Left renal cortex interstitium (tissue), 4 donors: ENCODE results near the gene SLC2A13. TPM values are rescaled to one million over a fixed set of nuclear protein-coding genes. Genes with fewer than 3 reads are reported as not detected.
"Not testable (repeated sequence)": the region's sequence is repeated elsewhere in the genome, so short reads cannot be mapped to it uniquely, and the experiment has no call there.

ENCODE experiments used
- DNase-seq, 4 donors: peaks; one replicate each; pipeline ENCODE4 v3.0.0-alpha.2; 2013; ENCODE audit warnings: low read depth in 4 of 4, low spot score in 2 of 4, missing footprints in 1 of 4
- polyA plus RNA-seq, 4 donors: library from polyadenylated mRNA; unstranded; fragments of 120-200 nt; gene quantifications; one replicate each; pipeline ENCODE4 v1.2.1, GENCODE V29; 2013; ENCODE audit not compliant: insufficient read length in 4 of 4

Gene SLC2A13
- polyA plus RNA-seq, 4 donors, result 11.8 to 16.3 (median 14.5) TPM

- no peak for DNase-seq
Observed at GRCh38 chr12:39935839-39936238, 170.0 kb downstream of the SLC2A13 start.

GRCh38 chr12:39935275-39935674 is 170.6 kb downstream of the SLC2A13 start:
- no peak for DNase-seq

GRCh38 chr12:39931857-39932256 is 174.0 kb downstream of the SLC2A13 start:
- DNase-seq, result no peak

- no peak for DNase-seq
Observed at GRCh38 chr12:39931231-39931630, 174.7 kb downstream of the SLC2A13 start.

GRCh38 chr12:39930101-39930500 is 175.8 kb downstream of the SLC2A13 start:
- DNase-seq, result no peak

GRCh38 chr12:39928181-39928899 is 177.5 kb downstream of the SLC2A13 start:
- DNase-seq, result no peak

- DNase-seq, result no peak
Observed at GRCh38 chr12:39923364-39923763, 182.5 kb downstream of the SLC2A13 start.

- not testable (repeated sequence) for DNase-seq
Observed at GRCh38 chr12:39922598-39922997, 183.3 kb downstream of the SLC2A13 start.

GRCh38 chr12:39920647-39921046 is 185.2 kb downstream of the SLC2A13 start:
- DNase-seq, result no peak

GRCh38 chr12:39920222-39920621 is 185.7 kb downstream of the SLC2A13 start:
- no peak for DNase-seq

GRCh38 chr12:39919790-39920189 is 186.1 kb downstream of the SLC2A13 start:
- DNase-seq, result no peak

- no peak for DNase-seq
Observed at GRCh38 chr12:39915249-39915648, 190.6 kb downstream of the SLC2A13 start.

- no peak for DNase-seq
Observed at GRCh38 chr12:39912211-39912980, 193.5 kb downstream of the SLC2A13 start.

- DNase-seq, result no peak
Observed at GRCh38 chr12:39906237-39906636, 199.6 kb downstream of the SLC2A13 start.

- DNase-seq, result no peak
Observed at GRCh38 chr12:39905152-39905551, 200.7 kb downstream of the SLC2A13 start.

GRCh38 chr12:39902821-39903220 is 203.1 kb downstream of the SLC2A13 start:
- no peak for DNase-seq

GRCh38 chr12:39897315-39897714 is 208.6 kb downstream of the SLC2A13 start:
- no peak for DNase-seq

- not testable (repeated sequence) for DNase-seq
Observed at GRCh38 chr12:39893388-39893787, 212.5 kb downstream of the SLC2A13 start.

GRCh38 chr12:39892146-39892545 is 213.7 kb downstream of the SLC2A13 start:
- DNase-seq, result no peak

- no peak for DNase-seq
Observed at GRCh38 chr12:39887856-39888255, 218.0 kb downstream of the SLC2A13 start.

GRCh38 chr12:39886106-39886505 is 219.8 kb downstream of the SLC2A13 start:
- no peak for DNase-seq

- DNase-seq, result no peak
Observed at GRCh38 chr12:39884616-39885125, 221.2 kb downstream of the SLC2A13 start.
